GM12874 (cell line): ENCODE results near the gene ARL2.
A peak's percentile ranks its signal among the peaks of the same experiment; 100 is the strongest.

Experiments used
- TF ChIP-seq, protein P1 (sequence below): IDR thresholded peaks from 2 replicates; pipeline ENCODE4 v1.5.1; 2011; ENCODE audit warnings: low read depth, mild to moderate bottlenecking, control low read depth, low read length, moderate library complexity; ENCODE audit not compliant: insufficient read depth

Gene ARL2

DNA sequence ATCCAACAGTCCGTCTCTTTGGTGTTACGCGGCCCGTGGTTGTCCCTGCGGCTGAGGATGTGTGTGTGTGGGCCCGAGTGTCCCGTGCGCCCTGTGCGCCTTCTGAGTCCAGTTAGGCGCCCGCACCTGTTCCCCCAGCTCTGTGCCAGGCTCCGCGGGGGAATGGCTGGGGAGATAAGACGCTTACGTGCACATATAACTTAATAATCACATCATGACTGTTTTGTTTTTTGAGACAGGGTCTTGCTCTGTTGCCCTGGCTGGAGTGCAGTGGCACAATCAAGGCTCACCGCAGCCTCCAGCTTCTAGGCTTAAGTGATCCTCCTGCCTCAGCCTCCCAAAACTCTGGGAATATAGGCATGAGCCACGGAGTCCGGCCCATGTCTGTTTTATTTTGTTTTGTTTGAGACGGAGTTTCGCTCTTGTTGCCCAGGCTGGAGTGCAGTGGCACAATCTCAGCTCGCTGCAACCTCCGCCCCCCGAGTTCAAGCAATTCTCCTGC, 817 bp downstream of the ARL2 start:
- TF ChIP-seq, protein P1, sequence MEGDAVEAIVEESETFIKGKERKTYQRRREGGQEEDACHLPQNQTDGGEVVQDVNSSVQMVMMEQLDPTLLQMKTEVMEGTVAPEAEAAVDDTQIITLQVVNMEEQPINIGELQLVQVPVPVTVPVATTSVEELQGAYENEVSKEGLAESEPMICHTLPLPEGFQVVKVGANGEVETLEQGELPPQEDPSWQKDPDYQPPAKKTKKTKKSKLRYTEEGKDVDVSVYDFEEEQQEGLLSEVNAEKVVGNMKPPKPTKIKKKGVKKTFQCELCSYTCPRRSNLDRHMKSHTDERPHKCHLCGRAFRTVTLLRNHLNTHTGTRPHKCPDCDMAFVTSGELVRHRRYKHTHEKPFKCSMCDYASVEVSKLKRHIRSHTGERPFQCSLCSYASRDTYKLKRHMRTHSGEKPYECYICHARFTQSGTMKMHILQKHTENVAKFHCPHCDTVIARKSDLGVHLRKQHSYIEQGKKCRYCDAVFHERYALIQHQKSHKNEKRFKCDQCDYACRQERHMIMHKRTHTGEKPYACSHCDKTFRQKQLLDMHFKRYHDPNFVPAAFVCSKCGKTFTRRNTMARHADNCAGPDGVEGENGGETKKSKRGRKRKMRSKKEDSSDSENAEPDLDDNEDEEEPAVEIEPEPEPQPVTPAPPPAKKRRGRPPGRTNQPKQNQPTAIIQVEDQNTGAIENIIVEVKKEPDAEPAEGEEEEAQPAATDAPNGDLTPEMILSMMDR: no peak

DNA sequence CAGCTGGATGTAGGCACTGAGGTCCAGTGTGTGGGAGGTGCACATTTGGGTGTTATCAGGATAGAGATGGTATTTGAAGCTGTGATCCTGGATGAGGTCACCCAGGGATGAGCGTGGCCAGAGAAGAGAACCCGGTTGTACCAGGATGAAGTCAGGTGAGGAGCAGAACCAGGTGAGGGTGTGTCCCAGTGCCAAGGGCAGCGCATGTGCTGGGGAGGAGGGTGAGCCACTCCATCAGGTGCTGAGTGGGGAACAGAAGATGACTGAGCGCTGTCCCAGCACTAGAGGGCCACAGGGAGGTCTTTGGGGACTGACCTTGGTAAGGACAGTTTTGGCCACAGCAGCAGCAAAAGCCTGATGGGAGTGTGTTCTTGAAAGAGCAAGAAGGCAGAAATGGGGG, 2.7 kb downstream of the ARL2 start:
- TF ChIP-seq, protein P1: 0 out of 2 replicates have a peak, but pooled peaks have one; percentile 14

DNA sequence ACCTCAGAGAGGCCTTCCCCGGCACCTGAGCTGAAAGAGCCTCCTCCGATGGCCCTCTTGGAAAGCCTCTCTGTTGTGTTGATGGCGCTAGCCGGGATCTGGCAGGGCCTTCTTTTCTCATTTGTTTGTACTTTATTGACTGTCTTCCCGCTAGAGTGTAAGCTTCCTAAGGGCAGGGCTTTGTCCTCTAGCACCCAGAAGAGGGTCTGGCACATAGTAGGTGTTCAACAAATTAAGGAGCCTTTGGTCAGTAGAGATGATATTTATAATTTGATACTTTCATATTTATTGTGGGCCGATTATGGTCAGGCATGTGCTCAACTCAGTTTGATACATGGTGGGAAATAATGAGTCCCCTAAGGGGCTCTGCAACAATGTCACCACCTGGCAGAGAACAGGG, 4.0 kb downstream of the ARL2 start:
- TF ChIP-seq, protein P1: no peak

DNA sequence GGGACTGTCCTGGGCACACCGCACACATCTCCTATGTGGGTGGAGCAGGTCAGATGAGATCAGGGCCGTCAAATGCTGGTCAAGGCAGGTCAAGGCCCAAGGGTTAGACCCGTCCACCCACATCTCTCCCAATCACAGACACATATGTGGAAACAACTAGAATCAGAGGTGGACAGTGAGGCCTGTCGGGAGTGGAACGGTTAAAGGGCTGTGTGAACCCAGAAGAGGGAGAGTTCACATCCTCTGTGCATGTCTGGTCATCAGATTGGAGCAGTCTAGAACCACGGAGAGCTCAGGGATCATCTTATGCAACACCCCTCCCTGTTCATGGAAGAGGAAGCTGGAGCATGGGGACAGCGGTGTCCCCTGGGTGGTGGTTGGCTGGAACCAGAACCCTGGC, 5.9 kb downstream of the ARL2 start:
- TF ChIP-seq, protein P1: no peak

DNA sequence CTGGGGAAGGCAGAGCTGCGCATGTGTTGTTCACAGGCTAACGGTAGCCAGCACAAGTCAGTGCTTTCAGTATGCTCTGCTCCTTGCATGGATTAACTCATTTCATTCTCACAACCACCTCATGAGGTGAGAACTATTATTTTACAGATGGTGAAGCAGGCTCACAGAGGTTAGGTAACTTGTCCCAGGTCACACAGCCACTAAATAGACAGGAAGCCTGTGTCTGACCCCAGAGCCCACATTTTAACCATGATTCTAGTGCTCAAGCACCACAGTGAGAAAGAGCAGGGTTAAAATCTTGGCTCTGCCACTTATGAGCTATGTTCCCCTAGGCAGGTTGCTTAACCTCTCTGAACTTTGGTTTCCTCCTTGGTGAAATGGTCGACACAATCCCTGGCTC, 7.0 kb downstream of the ARL2 start:
- TF ChIP-seq, protein P1: no peak

DNA sequence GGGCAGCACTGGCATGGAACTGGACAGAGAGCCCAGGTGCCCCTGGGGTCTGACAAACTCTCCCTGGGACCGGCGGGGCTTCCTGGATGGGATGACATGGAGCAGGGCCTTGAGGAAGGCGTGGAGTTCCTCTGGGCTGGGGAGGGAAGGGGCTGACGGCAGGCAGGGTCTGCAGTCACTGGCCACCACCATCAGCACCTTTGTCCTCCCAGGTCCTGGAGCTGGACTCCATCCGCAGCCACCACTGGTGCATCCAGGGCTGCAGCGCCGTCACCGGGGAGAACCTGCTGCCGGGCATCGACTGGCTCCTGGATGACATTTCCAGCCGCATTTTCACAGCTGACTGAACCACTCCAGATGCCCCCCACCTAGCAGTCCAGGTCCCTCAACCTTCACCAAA, 7.5 kb downstream of the ARL2 start:
- TF ChIP-seq, protein P1: no peak

DNA sequence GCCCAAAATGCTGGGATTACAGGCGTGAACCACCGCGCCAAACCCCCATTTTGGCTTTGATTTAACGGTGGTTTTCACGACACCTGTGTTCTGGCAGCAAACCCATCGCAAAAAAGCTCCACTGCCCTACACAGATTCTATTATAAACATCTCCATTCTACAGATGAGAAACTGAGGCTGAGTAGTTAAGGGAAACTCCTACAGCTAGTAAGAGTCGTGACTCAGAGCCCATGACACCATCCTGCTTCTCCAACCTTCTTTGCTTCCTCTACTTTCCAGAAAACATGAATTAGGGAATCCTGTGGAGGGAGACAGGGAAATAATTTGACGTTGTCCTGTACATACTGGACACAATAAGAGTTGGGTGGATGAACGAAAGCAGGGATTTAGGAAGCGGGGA, 12.8 kb downstream of the ARL2 start:
- TF ChIP-seq, protein P1: no peak
